PC-9 (cell line): Measurements from ENCODE around the gene PLIN4. TPM values are rescaled to one million over a fixed set of nuclear protein-coding genes. Genes with fewer than 3 reads are reported as not detected.

Experiments
- BruUV-seq: library from RNA; stranded (reverse); fragments of 400-500 nt; replicated peaks from 2 replicates; lab custom pipeline; 2021; lab: Mats Ljungman, UMichigan
- CTCF ChIA-PET: fragments of 300-600 bp; sonication (Branson Sonifier 250); formaldehyde crosslinking; loops from one replicate; lab custom pipeline; 2022; ENCODE audit warnings: antibody characterized with exemption; lab: Charles Lee
- POLR2A ChIA-PET: fragments of 300-600 bp; sonication (Branson Sonifier 250); formaldehyde crosslinking; loops from one replicate; lab custom pipeline; 2022; ENCODE audit warnings: antibody characterized with exemption; ENCODE audit not compliant: unreplicated experiment; lab: Charles Lee
- DNase-seq, 2 experiments: peaks; one replicate each; pipeline versions ENCODE4 v3.0.0 to v3.0.0-alpha.2; 2015 to 2022; ENCODE audit warnings: mixed read lengths in 1 of 2
- H2AFZ ChIP-seq: fragments of 200-600 bp; sonication (generic); 2 replicates; pipeline ENCODE4 v1.8.1; 2017; ENCODE audit warnings: antibody characterized with exemption
- H3F3A ChIP-seq: fragments of 200-600 bp; sonication (generic); 2 replicates; pipeline ENCODE4 v1.8.1; 2017; ENCODE audit warnings: antibody characterized with exemption, mild to moderate bottlenecking, low read depth; ENCODE audit not compliant: insufficient read depth
- H3K27ac ChIP-seq: fragments of 200-600 bp; sonication (generic); 2 replicates; pipeline ENCODE4 v1.6.1; 2016; ENCODE audit warnings: mixed run types
- H3K27me3 ChIP-seq: fragments of 200-600 bp; sonication (generic); 2 replicates; pipeline ENCODE4 v1.6.1; 2016; ENCODE audit warnings: low read depth, mixed run types; ENCODE audit not compliant: insufficient read depth
- H3K36me3 ChIP-seq: fragments of 200-600 bp; sonication (generic); 2 replicates; pipeline ENCODE4 v1.6.1; 2016; ENCODE audit warnings: low read depth, mixed run types
- H3K4me1 ChIP-seq: fragments of 200-600 bp; sonication (generic); replicated peaks from 2 replicates; pipeline ENCODE4 v1.6.1; 2016; ENCODE audit warnings: mixed run types; ENCODE audit not compliant: insufficient read depth
- H3K4me2 ChIP-seq: fragments of 200-600 bp; sonication (generic); 2 replicates; pipeline ENCODE4 v1.6.1; 2017; ENCODE audit warnings: mixed run types
- H3K4me3 ChIP-seq: fragments of 200-600 bp; sonication (generic); 2 replicates; pipeline ENCODE4 v1.6.1; 2016; ENCODE audit warnings: mixed run types
- H3K79me2 ChIP-seq: fragments of 200-600 bp; sonication (generic); 2 replicates; pipeline ENCODE4 v1.6.1; 2017; ENCODE audit warnings: low read depth, mixed run types
- H3K9me2 ChIP-seq: fragments of 200-600 bp; sonication (generic); 2 replicates; pipeline ENCODE4 v1.8.1; 2017; ENCODE audit warnings: mild to moderate bottlenecking; ENCODE audit not compliant: insufficient read depth
- H3K9me3 ChIP-seq: fragments of 200-600 bp; sonication (generic); 2 replicates; pipeline ENCODE4 v1.8.1; 2016; ENCODE audit warnings: low read depth; ENCODE audit not compliant: insufficient read depth
- H4K20me1 ChIP-seq: fragments of 200-600 bp; sonication (generic); 2 replicates; pipeline ENCODE4 v1.8.1; 2017; ENCODE audit not compliant: insufficient read depth
- EZH2 ChIP-seq: fragments of 200-600 bp; sonication (generic); IDR thresholded peaks from 2 replicates; pipeline ENCODE4 v1.8.0; 2017; ENCODE audit warnings: antibody characterized with exemption, low read depth
- intact Hi-C: fragments of 100-400 bp; cut with micrococcal nuclease; formaldehyde crosslinking; loops from one replicate; pipeline ENCODE4 v1.10.0; 2022; ENCODE audit not compliant: unreplicated experiment
- total RNA-seq: library from RNA; stranded (reverse); gene quantifications from 2 replicates; pipeline ENCODE4 v1.2.3, GENCODE V29; 2021
- TF ChIP-seq, protein P1 (sequence below): fragments of 200-600 bp; sonication (generic); conservative IDR thresholded peaks from 2 replicates; pipeline ENCODE4 v1.6.1; 2017; ENCODE audit warnings: mixed run types, antibody characterized with exemption, mild to moderate bottlenecking, moderate library complexity

Gene PLIN4
- total RNA-seq, 1 experiment from 2014 or later = 1.6 TPM

DNA sequence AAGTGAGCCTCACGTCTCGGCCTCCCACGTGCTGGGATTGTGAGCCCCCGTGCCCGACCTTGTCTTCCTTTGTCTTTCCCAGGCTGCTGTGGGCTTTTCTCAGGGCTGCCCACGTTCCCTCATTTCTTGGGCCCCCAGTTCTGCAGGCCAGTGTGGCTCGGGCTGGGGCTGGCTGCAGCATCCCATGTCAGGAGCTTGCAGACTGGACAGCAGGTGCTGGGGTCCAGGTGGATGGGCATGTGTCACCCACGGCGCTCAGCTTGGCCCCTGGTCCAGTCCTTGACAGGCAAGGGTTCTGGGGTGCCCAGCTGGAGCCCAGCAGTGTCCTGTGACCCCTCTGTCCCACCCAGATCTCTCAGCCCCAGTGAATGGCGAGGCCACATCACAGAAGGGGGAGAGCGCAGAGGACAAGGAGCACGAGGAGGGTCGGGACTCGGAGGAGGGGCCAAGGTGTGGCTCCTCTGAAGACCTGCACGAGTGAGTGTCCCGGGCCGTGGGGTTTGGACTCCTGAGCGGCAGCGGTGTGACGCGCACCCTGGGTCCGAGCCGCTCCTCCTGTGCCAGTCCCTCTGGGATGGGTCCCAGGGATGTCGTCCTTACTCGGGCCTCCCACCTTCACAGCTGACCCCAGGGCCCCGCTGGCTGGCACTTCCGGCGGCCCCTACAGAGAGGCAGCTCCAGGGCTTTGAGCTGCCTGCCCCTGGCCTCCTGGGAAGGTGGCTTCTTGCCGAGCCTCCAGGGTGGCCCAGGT lies 17.3 kb downstream of the PLIN4 start:
- DNase-seq = no peak

DNA sequence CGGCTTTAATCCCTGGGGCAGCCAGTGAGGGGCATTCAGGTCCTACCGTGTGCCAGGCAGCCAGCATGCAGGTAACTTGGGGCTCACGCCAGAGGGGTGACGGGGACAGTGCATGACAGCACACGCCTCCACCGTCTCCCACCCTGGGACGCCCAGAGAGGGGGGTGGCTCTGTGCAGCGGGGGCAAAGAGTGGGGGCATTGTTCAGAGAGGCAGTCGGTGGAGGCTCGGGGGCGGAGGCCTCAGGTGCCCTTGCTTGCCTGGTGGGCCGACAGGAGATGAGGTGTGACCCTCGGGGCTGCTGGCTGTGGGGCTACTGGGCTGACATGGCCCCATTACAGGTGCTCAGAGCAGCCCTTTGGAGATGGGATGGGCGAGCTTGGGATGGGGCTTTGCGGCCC lies 18.4 kb downstream of the PLIN4 start:
- H3K4me3 ChIP-seq = no peak overlapping the region
- intact Hi-C loops = no loop called here
- no peaks in the 10 kb centered on the region for H3K36me3 ChIP-seq
- TF ChIP-seq, protein P1, sequence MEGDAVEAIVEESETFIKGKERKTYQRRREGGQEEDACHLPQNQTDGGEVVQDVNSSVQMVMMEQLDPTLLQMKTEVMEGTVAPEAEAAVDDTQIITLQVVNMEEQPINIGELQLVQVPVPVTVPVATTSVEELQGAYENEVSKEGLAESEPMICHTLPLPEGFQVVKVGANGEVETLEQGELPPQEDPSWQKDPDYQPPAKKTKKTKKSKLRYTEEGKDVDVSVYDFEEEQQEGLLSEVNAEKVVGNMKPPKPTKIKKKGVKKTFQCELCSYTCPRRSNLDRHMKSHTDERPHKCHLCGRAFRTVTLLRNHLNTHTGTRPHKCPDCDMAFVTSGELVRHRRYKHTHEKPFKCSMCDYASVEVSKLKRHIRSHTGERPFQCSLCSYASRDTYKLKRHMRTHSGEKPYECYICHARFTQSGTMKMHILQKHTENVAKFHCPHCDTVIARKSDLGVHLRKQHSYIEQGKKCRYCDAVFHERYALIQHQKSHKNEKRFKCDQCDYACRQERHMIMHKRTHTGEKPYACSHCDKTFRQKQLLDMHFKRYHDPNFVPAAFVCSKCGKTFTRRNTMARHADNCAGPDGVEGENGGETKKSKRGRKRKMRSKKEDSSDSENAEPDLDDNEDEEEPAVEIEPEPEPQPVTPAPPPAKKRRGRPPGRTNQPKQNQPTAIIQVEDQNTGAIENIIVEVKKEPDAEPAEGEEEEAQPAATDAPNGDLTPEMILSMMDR = no peak
- no peak for TF ChIP-seq EZH2
- ChIA-PET CTCF (no interaction called here), POLR2A (interaction anchor here (0.7 kb wide), 1 partner anchor 98 kb away, joined by 5 read pairs; no protein-coding TSS in a partner anchor)
- no peaks in the 10 kb centered on the region for H4K20me1 ChIP-seq
- no TSS peak for BruUV-seq
- H3K27ac ChIP-seq = no peak overlapping the region
- H3K79me2 ChIP-seq = no peaks in the 10 kb centered on the region
- no peaks in the 10 kb centered on the region for H3K9me2 ChIP-seq
- no peaks in the 10 kb centered on the region for H3K9me3 ChIP-seq
- H3K4me2 ChIP-seq = no peak overlapping the region
- DNase-seq = no peak
- H3K4me1 ChIP-seq = no peaks in the 10 kb centered on the region
- H3K27me3 ChIP-seq = no peaks in the 10 kb centered on the region
- H3F3A ChIP-seq = no peaks in the 10 kb centered on the region
- no peak overlapping the region for H2AFZ ChIP-seq

More for the DNA sequence above, 17.3 kb downstream of the PLIN4 start:
- no peak overlapping the region for H3K4me2 ChIP-seq
- no peak overlapping the region for H3K4me3 ChIP-seq
- H3K27ac ChIP-seq = no peak overlapping the region
- no peak overlapping the region for H2AFZ ChIP-seq
- CTCF ChIA-PET = interaction anchor here (0.7 kb wide), 1 partner anchor 696 kb away, joined by 15 read pairs; no protein-coding TSS in a partner anchor
- H3F3A ChIP-seq = no peaks in the 10 kb centered on the region
- no peaks in the 10 kb centered on the region for H3K9me2 ChIP-seq
- POLR2A ChIA-PET = no interaction called here
- TF ChIP-seq, protein P1 = no peak
- no peak for TF ChIP-seq EZH2
- no TSS peak for BruUV-seq
- no peaks in the 10 kb centered on the region for H3K36me3 ChIP-seq
- intact Hi-C loops = no loop called here
- no peaks in the 10 kb centered on the region for H3K79me2 ChIP-seq
- H4K20me1 ChIP-seq = no peaks in the 10 kb centered on the region
- no peaks in the 10 kb centered on the region for H3K27me3 ChIP-seq
- H3K4me1 ChIP-seq = no peaks in the 10 kb centered on the region
- H3K9me3 ChIP-seq = no peaks in the 10 kb centered on the region

DNA sequence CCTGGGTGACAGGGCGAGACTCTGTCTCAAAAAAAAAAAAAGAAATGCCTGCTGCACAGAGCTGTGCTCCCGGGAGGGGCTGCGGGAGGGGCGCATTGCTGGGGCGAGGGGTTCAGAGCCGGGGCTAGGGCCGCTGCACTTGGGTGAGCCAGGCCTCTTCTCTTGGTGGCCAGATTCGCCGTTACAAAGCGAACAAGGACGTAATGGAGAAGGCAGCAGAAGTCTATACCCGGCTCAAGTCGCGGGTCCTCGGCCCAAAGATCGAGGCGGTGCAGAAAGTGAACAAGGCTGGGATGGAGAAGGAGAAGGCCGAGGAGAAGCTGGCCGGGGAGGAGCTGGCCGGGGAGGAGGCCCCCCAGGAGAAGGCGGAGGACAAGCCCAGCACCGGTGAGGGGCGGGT lies 19.0 kb downstream of the PLIN4 start:
- Histone ChIP-seq H3K27ac (no peak overlapping the region), H2AFZ (no peak overlapping the region), H3K4me2 (no peak overlapping the region), H4K20me1 (no peaks in the 10 kb centered on the region), H3K4me3 (no peak overlapping the region), H3K79me2 (no peaks in the 10 kb centered on the region), H3K27me3 (no peaks in the 10 kb centered on the region), H3F3A (no peaks in the 10 kb centered on the region), H3K36me3 (no peaks in the 10 kb centered on the region), H3K4me1 (no peaks in the 10 kb centered on the region), H3K9me2 (no peaks in the 10 kb centered on the region), H3K9me3 (no peaks in the 10 kb centered on the region)
- no TSS peak for BruUV-seq
- ChIA-PET POLR2A (interaction anchor here (0.7 kb wide), 1 partner anchor 98 kb away, joined by 5 read pairs; no protein-coding TSS in a partner anchor), CTCF (no interaction called here)
- intact Hi-C loops = no loop called here
- no peak for TF ChIP-seq EZH2
- TF ChIP-seq, protein P1 = no peak
- no peak for DNase-seq
